Fibroblast of lung (primary cell): ENCODE results near the gene MANBA. TPM values are rescaled to one million over a fixed set of nuclear protein-coding genes. Genes with fewer than 3 reads are reported as not detected.

ENCODE experiments used
- DNase-seq, 2 donors: peaks; one replicate each; pipeline versions ENCODE4 v3.0.0 to v3.0.0-alpha.2; 2010; ENCODE audit warnings: low read depth in 2 of 2
- H2AFZ ChIP-seq: 2 replicates; pipeline ENCODE4 v1.5.1; 2012; ENCODE audit warnings: low read length, control low read depth, inconsistent platforms
- H3K27ac ChIP-seq: 2 replicates; pipeline ENCODE4 v1.5.1; 2011; ENCODE audit warnings: low read length, control low read depth; ENCODE audit not compliant: insufficient read depth
- H3K27me3 ChIP-seq: 2 replicates; pipeline ENCODE4 v1.5.1; 2011; ENCODE audit warnings: mild to moderate bottlenecking, low read length; ENCODE audit not compliant: control insufficient read depth, insufficient read depth
- H3K36me3 ChIP-seq: 2 replicates; pipeline ENCODE4 v1.5.1; 2011; ENCODE audit warnings: low read length; ENCODE audit not compliant: control insufficient read depth, insufficient read depth
- H3K4me1 ChIP-seq: 2 replicates; pipeline ENCODE4 v1.5.1; 2011; ENCODE audit warnings: low read length; ENCODE audit not compliant: control insufficient read depth, insufficient read depth; ENCODE audit errors: extremely low read depth
- H3K4me2 ChIP-seq: 2 replicates; pipeline ENCODE4 v1.5.1; 2011; ENCODE audit warnings: low read length, control low read depth; ENCODE audit not compliant: insufficient read depth; ENCODE audit errors: extremely low read depth
- H3K4me3 ChIP-seq, 4 experiments: fragments of 200-600 bp in 1 of 4; sonication (generic) in 1 of 4; replicated peaks in 1 of 4; 2 replicates each; pipeline ENCODE4 v1.5.1; 2011 to 2016; ENCODE audit warnings: low read length in 4 of 4, low read depth in 3 of 4, mild to moderate bottlenecking in 3 of 4, control low read depth in 2 of 4, inconsistent platforms in 1 of 4, mixed read lengths in 1 of 4; ENCODE audit not compliant: insufficient read depth in 1 of 4; ENCODE audit errors: control extremely low read depth in 1 of 4
- H3K79me2 ChIP-seq: 2 replicates; pipeline ENCODE4 v1.5.1; 2012; ENCODE audit warnings: mild to moderate bottlenecking, low read length, inconsistent platforms; ENCODE audit not compliant: control insufficient read depth, insufficient read depth
- H3K9ac ChIP-seq: 2 replicates; pipeline ENCODE4 v1.5.1; 2011; ENCODE audit warnings: mild to moderate bottlenecking, low read length, control low read depth; ENCODE audit not compliant: insufficient read depth
- H3K9me3 ChIP-seq: 2 replicates; pipeline ENCODE4 v1.5.1; 2012; ENCODE audit warnings: low read depth, low read length; ENCODE audit not compliant: control insufficient read depth, insufficient read depth
- H4K20me1 ChIP-seq: 2 replicates; pipeline ENCODE4 v1.5.1; 2011; ENCODE audit warnings: low read length; ENCODE audit not compliant: control insufficient read depth, insufficient read depth; ENCODE audit errors: extremely low read depth
- CTCF ChIP-seq, 2 donors: IDR thresholded peaks in 1 of 2; conservative IDR thresholded peaks in 1 of 2; 1 replicate in 1 of 2; 2 replicates in 1 of 2; pipeline ENCODE4 v1.5.1; 2011 to 2012; ENCODE audit warnings: low read length in 2 of 2, control low read depth in 1 of 2, inconsistent platforms in 1 of 2, low read depth in 1 of 2, mild to moderate bottlenecking in 1 of 2
- EZH2 ChIP-seq: IDR thresholded peaks from 2 replicates; pipeline ENCODE4 v1.5.1; 2012; ENCODE audit warnings: low read length, control low read depth, mild to moderate bottlenecking; ENCODE audit errors: missing control alignments
- polyA plus RNA-seq, 2 donors: library from polyadenylated mRNA; depleted of rRNA in 1 of 2; stranded (reverse) in 1 of 2; unstranded in 1 of 2; fragments of >200 nt; gene quantifications; 2 replicates each; pipeline ENCODE4 v1.2.1, GENCODE V29; 2011 to 2012; ENCODE audit warnings: missing spikeins in 1 of 2
- total RNA-seq: library from RNA; depleted of rRNA; stranded (reverse); fragments of >200 nt; gene quantifications from 2 replicates; pipeline ENCODE4 v1.2.1, GENCODE V29; 2014

Gene MANBA
- total and polyA plus RNA-seq, 2 donors (not counting 1 experiment from before 2014, with no cell fraction given): 13.4 to 97.9 TPM

GRCh38 chr4:102638621-102639020 is 122.1 kb downstream of the MANBA start:
- H3K4me1 ChIP-seq: peaks cover 7% of the 10 kb centered on the region
- DNase-seq: peak in 1 of 2 donors; percentile 40
- no peaks in the 10 kb centered on the region for H3K79me2 ChIP-seq
- no peaks in the 10 kb centered on the region for H3K9me3 ChIP-seq
- no peaks in the 10 kb centered on the region for H3K27me3 ChIP-seq
- H3K36me3 ChIP-seq: peaks cover 6% of the 10 kb centered on the region
- no peaks in the 10 kb centered on the region for H4K20me1 ChIP-seq
- no peak overlapping the region for H3K27ac ChIP-seq
- H2AFZ ChIP-seq: no peak overlapping the region
- no peak overlapping the region for H3K9ac ChIP-seq
- H3K4me2 ChIP-seq: no peak overlapping the region
- H3K4me3 ChIP-seq: no peak overlapping the region
- TF ChIP-seq EZH2: no peak
- TF ChIP-seq CTCF (conservative IDR thresholded peaks at IDR 0.05 in 1 of 2, IDR thresholded peaks at IDR 0.05 in 1 of 2; ENCODE audit: low read depth in 1 of 2, low read length in 2 of 2): no peak

- Histone ChIP-seq H3K79me2 (no peaks in the 10 kb centered on the region), H3K4me2 (no peak overlapping the region), H3K27me3 (no peaks in the 10 kb centered on the region), H3K4me1 (peaks cover 7% of the 10 kb centered on the region), H3K36me3 (peaks cover 6% of the 10 kb centered on the region), H4K20me1 (no peaks in the 10 kb centered on the region), H3K9ac (no peak overlapping the region), H3K27ac (no peak overlapping the region), H2AFZ (no peak overlapping the region), H3K4me3 (no peak overlapping the region), H3K9me3 (no peaks in the 10 kb centered on the region)
- TF ChIP-seq CTCF (conservative IDR thresholded peaks at IDR 0.05 in 1 of 2, IDR thresholded peaks at IDR 0.05 in 1 of 2; ENCODE audit: low read depth in 1 of 2, low read length in 2 of 2) (no peak), EZH2 (no peak)
- DNase-seq: no peak
Measured at GRCh38 chr4:102637391-102637790, 123.4 kb downstream of the MANBA start.

GRCh38 chr4:102633100-102633499 is 127.7 kb downstream of the MANBA start:
- DNase-seq: no peak
- TF ChIP-seq CTCF (conservative IDR thresholded peaks at IDR 0.05 in 1 of 2, IDR thresholded peaks at IDR 0.05 in 1 of 2; ENCODE audit: low read depth in 1 of 2, low read length in 2 of 2) (no peak), EZH2 (no peak)
- Histone ChIP-seq H3K36me3 (peaks cover 6% of the 10 kb centered on the region), H4K20me1 (no peaks in the 10 kb centered on the region), H3K79me2 (no peaks in the 10 kb centered on the region), H3K4me2 (no peak overlapping the region), H3K27me3 (no peaks in the 10 kb centered on the region), H3K9ac (no peak overlapping the region), H2AFZ (no peak overlapping the region), H3K27ac (no peak overlapping the region), H3K4me3 (no peak overlapping the region), H3K9me3 (no peaks in the 10 kb centered on the region), H3K4me1 (no peaks in the 10 kb centered on the region)
